SHP77 treated with DMSO at 0.1 percent for 48 hours (cell line): ENCODE data around the gene NBEAL1.
A peak's percentile ranks its signal among the peaks of the same experiment; 100 is the strongest.
"Not testable (repeated sequence)": the region's sequence is repeated elsewhere in the genome, so short reads cannot be mapped to it uniquely, and the experiment has no call there.

ENCODE experiments used
- DNase-seq: peaks from one replicate; lab custom pipeline; 2025; lab: John Stamatoyannopoulos, UW

The NBEAL1 gene

GRCh38 chr2:203014456-203015199, at the start of gene NBEAL1:
Gene NBEAL1, plus strand, starts transcription at chr2:203014875. Its CDS starts 1,510 bp downstream, at chr2:203016385.
- peak; percentile 91 for DNase-seq

- DNase-seq, result no peak
Measured at GRCh38 chr2:202965810-202966460, 48.7 kb upstream of the NBEAL1 start.

- not testable (repeated sequence) for DNase-seq
Measured at GRCh38 chr2:202969404-202969803, 45.3 kb upstream of the NBEAL1 start.

GRCh38 chr2:202976809-202977208, 37.9 kb upstream of the NBEAL1 start:
- DNase-seq, result no peak

GRCh38 chr2:202982779-202983491, 31.7 kb upstream of the NBEAL1 start:
- DNase-seq, result no peak

GRCh38 chr2:202989749-202990148, 24.9 kb upstream of the NBEAL1 start:
- no peak for DNase-seq

- DNase-seq, result no peak
Measured at GRCh38 chr2:202990501-202990900, 24.2 kb upstream of the NBEAL1 start.

- DNase-seq, result not testable (repeated sequence)
Measured at GRCh38 chr2:202997113-202997512, 17.6 kb upstream of the NBEAL1 start.

GRCh38 chr2:203002054-203002821, 12.4 kb upstream of the NBEAL1 start:
- DNase-seq, result no peak

GRCh38 chr2:203003716-203004115, 11.0 kb upstream of the NBEAL1 start:
- DNase-seq, result no peak

- DNase-seq, result no peak
Measured at GRCh38 chr2:203016716-203017115, 2.0 kb downstream of the NBEAL1 start.

- DNase-seq, result no peak
Measured at GRCh38 chr2:203018181-203018580, 3.5 kb downstream of the NBEAL1 start.

GRCh38 chr2:203019142-203019541, 4.5 kb downstream of the NBEAL1 start:
- DNase-seq, result no peak

GRCh38 chr2:203021991-203022390, 7.3 kb downstream of the NBEAL1 start:
- DNase-seq, result no peak

GRCh38 chr2:203022751-203023150, 8.1 kb downstream of the NBEAL1 start:
- no peak for DNase-seq

- DNase-seq, result no peak
Measured at GRCh38 chr2:203025592-203025991, 10.9 kb downstream of the NBEAL1 start.

GRCh38 chr2:203030545-203030944, 15.9 kb downstream of the NBEAL1 start:
- no peak for DNase-seq

GRCh38 chr2:203030991-203031390, 16.3 kb downstream of the NBEAL1 start:
- DNase-seq, result no peak

- no peak for DNase-seq
Measured at GRCh38 chr2:203033395-203033794, 18.7 kb downstream of the NBEAL1 start.

- DNase-seq, result no peak
Measured at GRCh38 chr2:203035879-203036470, 21.3 kb downstream of the NBEAL1 start.

- no peak for DNase-seq
Measured at GRCh38 chr2:203037026-203037425, 22.4 kb downstream of the NBEAL1 start.

- no peak for DNase-seq
Measured at GRCh38 chr2:203038586-203038985, 23.9 kb downstream of the NBEAL1 start.
